GM19372 (cell line): ENCODE data around the gene NTN3.

Source experiments
- ATAC-seq: cut with Tn5 transposase; IDR thresholded peaks from one replicate; pipeline ENCODE4 v1.9.1; 2021; ENCODE audit warnings: mild to moderate bottlenecking, low read depth, moderate library complexity; ENCODE audit not compliant: unreplicated experiment

NTN3 gene

DNA sequence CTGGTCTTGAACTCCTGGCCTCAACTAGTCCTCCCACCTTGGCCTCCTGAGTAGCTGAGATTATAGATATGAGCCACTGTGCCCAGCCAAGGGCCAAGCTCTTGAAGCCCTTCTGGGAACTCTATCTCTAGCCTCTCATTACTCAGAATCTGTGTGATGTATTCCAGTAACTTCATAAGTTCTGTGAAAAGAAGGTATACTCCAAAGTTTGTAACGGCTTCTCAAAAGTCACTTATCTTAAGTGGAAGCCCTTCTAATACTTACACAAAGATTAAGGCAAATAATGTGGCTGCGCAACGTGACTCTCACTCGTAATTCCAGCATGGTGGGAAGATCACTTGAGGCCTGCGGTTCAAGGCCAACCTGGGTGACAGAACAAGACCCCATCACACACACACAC is 23.5 kb downstream of the NTN3 start:
- no peak for ATAC-seq

DNA sequence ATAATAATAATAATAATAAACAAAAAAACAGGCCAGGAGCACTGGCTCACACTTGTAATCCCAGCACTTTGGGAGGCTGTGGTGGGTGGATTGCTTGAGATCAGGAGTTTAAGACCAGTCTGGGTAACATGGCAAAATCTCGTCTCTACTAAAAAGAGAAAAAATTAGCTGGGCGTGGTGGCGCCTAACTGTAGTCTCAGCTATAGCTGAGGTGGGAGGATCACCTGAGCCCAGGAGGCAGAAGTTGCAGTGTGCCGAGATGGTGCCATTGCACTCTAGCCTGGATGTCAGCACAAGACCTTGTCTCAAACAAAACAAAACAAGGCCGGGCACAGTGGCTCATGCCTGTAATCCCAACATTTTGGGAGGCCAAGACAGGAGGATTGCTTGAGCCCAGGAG is 23.9 kb downstream of the NTN3 start:
- ATAC-seq = no peak

DNA sequence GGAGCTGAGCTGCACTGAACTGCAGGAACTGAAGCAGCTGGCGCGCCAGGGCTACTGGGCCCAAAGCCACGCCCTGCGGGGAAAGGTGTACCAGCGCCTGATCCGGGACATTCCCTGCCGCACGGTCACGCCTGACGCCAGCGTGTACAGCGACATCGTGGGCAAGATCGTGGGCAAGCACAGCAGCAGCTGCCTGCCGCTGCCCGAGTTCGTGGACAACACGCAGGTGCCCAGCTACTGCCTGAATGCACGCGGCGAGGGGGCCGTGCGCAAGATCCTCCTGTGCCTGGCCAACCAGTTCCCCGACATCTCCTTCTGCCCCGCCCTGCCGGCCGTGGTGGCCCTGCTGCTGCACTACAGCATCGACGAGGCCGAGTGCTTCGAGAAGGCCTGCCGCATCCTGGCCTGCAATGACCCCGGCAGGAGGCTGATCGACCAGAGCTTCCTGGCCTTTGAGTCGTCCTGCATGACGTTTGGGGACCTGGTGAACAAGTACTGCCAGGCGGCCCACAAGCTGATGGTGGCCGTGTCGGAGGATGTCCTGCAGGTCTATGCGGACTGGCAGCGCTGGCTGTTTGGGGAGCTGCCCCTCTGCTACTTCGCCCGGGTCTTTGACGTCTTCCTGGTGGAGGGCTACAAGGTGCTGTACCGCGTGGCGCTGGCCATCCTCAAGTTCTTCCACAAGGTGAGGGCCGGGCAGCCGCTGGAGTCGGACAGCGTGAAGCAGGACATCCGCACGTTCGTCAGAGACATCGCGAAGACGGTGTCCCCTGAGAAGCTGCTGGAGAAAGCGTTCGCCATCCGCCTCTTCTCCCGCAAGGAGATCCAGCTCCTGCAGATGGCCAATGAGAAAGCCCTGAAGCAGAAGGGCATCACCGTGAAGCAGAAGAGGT is 25.4 kb downstream of the NTN3 start:
- no peak for ATAC-seq

DNA sequence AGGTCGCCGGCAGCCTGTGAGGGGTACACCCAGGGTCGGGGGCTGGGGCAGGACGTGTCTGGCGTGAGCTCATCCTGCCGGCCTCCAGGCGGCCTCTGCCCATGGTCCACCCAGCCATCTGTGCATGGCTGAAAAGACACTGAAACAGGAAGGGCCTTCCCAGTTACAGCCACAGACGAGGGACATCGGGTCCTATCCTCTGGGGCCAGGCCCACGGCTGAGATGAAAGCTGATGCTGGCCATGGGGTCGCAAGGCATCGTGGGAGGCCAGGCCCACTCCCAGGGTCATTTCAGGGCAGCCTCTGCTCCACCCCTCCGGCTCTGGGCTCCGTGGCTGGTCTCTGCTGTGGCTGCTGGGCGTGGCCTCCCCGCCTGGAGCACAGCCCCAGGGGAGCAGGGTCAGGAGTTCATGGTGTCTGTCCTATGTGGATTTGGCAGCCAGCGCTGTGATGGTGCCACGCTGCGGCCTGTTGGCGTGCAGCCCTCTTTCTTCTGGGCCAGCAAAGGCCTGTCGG is 26.1 kb downstream of the NTN3 start:
- ATAC-seq = no peak

DNA sequence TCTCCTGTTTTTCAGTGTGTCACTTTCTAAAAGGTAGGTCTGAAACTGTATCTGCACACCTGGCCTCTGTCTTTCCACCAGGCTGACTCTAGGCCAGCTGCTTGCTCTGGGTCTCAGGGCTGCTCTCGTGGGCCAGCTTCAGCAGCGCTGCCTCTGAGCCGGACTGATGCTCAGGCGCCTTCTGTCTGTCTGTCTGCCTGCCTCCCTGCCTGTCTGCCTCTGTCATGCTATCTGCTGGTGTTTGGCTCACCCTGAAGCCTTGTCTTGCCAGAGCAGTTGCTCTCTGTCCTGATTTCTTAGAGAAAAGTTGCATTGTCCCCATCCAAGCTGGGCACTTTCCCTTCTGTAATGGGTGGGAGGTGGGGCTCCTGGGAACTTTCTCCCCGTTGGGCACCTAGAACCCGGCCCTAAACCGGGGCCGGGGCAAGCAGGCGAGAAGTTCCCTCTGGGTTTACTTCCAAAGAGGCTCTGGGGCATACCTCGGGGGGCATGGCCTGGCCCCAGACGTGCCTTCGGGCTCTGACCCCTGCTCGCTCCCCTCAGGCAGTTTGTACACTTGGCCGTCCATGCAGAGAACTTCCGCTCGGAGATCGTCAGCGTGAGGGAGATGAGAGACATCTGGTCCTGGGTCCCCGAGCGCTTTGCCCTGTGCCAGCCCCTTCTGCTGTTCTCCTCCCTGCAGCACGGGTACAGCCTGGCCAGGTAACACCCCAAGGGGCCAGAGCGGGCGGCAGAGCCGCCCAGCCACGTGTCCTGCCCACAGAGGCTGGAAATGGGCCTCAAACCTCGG is 26.8 kb downstream of the NTN3 start:
- no peak for ATAC-seq

DNA sequence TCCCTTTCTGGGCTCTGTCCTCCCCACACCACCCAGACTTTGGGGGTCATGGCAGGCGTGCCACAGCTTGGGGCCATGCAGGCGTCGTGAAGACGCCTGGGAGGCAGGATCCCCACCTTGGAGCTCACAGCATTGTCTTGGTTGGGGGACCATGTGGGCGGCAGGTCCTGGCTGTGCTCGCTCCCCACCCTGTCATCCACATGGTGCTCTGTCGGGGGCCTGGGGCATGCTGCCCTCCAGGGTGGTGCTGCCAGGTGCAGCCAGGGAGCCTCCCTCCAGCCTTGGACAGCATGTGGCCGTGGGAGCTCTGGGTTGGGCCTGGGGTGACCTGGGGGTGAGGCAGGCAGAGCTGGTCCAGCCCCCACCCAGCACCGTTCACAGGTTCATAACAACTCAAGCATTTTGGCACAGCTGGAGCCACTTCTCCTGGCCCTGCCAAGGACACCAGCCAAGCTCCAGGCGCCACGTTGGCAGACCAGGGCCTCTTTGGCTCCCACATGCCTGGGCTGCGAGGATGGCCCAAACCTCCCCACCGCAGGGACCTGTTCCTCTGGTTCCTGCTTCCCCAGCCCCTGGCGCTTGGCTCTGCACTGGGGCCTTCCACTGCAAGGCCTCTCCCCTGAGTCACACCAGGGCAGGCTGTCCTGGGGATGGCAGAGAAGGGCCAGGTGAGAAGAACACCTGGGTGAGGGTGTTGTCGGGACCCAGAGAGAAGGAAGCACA is 27.6 kb downstream of the NTN3 start:
- no peak for ATAC-seq

DNA sequence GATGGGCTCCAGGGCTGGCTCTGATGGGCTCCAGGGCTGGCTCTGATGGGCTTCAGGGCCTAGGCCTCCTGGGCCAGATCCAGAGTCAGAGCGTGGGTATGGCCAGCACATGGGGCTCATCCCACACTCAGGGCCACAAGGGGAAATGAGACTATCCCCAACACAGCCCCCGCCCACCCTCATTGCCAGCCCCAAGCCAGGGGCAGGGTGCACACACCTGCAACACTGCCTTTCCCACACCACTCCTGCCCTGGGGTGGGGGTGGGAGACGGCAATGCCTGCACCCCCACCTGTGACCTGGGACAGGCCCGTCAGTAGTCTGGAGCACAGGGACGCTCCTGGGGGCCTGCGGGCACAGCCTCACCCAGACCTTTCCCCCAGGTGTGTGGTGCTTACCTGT is 28.4 kb downstream of the NTN3 start:
- ATAC-seq = no peak

DNA sequence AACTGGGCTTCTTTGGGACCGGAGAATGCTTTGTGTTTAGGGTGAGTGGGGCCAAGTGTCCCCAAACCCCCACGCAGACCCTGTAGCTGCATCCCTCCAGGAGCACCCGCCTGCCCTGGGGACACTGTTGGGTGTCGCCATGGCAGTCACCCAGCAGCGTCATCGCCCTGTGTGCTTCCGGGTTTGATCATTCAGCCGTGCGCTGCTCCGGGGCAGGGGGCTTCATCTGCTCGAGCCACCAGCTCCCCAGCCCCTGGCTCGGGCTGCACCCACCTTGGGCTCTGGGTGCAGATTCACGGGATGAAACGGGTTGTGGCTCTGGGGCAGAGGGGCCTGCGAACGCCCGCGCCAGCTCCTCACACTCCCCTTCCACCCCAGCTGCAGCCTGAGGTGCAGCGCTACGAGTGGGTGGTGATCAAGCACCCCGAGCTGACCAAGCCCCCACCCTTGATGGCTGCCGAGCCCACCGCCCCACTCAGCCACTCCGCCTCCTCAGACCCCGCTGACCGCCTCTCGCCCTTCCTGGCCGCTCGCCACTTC is 28.9 kb downstream of the NTN3 start:
- ATAC-seq = no peak

DNA sequence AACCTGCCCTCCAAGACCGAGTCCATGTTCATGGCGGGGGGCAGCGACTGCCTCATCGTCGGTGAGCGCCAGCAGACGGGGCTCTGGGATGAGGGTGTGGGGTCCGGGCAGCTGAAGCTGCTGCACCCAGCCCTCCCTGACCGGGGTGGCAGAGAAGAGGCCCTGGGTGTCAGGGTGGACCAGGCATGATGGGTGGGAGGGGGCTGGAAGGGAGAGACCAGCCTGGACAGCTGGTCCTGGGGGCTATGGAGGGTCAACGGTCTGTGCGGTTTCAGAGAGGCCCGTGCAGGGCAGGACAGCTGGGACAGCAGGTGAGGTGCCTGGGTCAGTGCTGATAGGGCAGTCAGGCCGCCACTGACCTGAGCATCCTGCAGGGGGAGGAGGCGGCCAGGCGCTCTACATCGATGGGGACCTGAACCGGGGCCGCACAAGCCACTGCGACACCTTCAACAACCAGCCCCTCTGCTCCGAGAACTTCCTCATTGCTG is 29.4 kb downstream of the NTN3 start:
- ATAC-seq = no peak

DNA sequence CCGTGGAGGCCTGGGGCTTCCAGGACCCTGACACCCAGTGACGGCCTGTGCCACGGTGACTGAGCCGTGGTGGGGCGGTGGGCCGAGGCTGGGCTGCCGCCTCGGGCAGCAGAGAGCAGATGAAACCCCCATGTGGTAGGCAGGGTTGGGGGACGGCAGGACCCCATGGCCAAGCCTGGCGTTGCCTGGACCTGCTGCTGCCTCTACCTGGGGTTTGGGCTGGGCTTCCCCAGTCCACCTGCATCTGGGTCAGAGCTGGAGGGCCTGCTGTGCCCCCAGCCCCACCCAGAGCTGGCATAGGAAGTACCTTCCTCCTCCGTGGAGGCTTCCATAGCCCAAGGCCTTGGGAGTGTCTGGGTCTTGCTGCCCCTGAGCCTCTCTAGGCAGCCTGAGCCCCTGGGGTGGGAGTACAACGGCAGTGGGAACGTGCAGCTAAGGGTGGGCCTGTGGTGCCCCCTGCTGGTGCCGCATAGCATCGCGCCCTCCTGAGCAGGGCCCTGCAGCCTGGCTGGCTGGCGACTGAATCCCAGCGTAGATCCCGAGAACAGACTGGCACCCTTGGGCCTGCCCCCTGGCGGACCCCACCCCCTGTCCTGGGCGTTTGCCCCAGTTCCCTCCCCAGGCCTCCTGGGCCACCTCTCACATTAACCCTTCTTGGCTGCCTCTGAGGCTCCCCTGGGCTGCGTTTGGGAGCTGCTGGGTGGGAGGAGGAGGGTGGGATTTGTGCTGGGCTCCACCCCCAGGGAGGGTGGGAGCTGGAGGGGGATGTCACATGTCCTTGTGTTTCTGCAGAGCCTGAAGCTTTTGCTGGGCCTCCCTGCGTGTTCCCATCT is 30.0 kb downstream of the NTN3 start:
- no peak for ATAC-seq

DNA sequence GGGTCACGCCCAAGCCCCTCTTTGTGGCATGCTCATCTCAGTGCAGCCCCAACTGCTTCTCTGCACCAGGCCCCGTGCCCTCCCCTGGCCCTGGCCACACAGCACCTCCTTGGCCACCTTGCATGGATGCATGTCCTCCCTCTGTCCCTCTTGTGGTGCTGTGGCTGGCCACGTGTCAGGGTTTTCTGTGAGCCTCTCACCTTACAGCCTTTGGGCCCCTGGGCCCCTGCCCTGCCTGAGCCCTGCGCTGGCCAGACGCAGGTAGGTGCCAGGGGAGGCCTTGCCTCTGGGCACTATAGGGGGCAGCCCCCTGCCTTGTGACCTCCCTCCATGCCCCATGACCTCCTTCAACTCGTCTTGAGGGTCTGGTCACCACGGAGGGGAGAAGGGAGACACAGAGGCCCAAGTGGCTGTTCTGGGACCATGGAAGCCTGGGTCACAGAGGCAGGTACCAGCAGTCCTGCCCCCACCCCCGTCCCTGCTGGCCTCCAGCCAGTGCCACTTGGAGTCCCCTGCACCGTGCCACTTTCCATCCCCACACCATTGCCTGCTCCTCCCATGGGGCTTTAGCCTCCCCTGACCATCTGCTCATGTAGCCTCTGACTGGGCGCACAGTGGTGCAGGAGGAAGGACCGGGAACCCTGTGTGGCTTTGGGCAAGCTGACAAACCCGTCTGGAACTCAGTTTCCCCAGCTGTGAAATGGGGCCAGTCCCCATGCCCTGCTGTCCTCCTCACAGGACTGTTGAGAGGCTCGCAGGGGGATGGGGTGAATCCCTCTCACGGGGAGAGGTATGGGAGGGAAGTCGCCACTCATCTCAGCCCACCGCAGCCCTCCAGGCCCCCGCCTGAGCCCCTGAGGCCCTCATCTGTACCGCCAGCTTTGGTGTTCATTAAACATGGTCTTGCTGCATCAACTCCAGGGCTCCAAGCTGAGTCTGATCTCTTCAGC is 31.1 kb downstream of the NTN3 start:
- ATAC-seq = no peak

DNA sequence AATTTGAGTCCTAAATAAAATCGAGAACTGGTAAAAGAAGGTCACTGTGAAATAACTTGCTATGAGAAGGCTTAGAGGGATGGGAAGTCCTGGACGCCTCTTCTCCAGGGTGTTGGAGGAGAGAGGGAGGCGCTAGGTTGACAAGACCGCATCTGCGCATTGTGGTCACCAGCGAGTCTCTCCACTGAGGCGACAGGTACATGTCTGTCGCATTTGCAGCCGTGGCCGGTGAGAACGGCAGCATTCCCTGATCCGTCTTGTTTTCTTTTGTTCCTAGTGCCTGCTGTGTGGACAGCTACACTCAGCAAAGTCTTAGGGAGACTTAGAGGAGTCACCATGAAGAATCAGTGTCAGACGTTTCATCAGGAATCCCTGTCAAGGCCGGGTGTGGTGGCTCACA is 34.6 kb downstream of the NTN3 start:
- ATAC-seq = no peak

DNA sequence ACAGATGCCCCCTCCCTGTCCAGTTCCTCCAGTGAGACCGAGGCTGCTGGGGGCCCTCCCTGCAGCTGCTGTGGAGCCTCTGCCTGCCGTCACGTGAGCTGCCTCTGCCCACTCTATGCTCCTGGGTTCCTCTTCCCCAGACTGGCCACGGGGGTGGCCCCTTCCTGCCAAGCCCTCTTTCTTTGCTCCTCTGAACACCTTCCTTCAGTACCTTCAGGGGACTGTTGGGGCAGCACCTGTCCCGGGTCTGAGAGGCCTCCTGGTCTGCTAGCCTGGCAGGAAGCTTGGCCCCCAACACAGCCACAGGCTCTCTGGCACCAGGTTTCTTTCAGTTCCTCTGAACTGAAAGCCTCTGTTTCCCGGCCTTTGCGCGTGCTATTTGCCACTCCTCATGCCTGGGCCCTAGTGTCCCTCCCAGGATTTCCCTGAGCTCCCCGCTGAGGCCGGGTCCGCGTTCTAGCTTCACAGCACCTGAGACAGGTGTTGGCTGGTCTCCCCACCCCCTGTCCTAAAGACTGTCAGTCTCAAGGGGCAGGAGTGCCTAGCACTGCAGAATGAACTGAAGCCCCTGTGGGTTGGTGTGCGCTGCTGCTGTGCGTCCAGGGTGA is 36.1 kb downstream of the NTN3 start:
- no peak for ATAC-seq

DNA sequence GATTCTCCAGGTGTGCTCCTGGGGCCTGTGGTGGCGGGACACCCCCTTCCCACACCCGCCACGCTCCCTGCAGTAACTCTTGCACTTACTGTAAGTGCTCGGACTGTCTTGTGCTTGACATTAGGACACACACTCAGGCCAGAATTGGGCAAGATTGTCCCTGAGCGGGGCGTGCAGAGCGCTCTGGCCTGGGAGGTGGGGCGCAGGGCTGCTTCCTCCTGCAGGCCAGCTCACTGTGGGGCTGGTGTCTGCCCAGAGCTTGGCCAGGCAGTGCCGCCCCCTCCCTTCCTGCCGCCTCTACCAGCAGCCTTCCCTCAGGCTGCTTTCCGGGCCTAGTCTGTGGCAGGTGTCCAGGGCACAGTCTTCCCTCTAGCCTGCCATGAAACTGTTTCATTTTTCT is 36.6 kb downstream of the NTN3 start:
- no peak for ATAC-seq

DNA sequence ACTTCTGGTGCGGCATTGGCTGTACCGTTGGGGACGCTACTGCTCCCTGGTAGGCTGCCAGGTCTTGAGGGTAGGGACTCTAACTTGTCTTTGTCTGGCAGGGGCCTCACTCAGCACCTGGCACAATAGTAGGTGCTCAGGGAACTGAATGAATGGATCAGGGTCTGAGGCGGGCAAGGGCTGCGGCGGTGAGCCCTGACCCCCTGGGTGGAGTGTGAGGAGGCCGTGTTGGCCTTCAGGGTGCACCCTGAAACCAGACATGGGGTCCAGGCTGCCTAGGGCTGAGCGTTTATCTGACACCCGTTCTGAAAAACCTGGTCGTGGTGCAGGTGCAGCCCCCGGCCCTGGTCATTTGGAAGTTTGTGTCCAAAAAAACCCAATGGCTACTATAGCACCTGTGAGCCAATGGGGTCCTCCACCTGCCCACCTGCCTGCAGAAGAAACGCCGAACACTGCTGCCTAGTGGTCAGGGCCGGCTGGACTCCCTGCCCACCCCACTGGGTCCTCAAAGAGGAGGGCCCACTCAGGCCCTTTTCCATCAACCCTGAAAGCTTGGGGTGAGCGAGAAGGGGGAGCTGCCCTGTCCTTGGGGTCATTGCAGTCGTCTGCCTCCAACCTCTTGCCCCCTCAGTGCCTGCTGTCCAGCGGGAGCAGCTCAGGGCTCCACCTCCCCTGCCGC is 37.8 kb downstream of the NTN3 start:
- ATAC-seq = no peak

DNA sequence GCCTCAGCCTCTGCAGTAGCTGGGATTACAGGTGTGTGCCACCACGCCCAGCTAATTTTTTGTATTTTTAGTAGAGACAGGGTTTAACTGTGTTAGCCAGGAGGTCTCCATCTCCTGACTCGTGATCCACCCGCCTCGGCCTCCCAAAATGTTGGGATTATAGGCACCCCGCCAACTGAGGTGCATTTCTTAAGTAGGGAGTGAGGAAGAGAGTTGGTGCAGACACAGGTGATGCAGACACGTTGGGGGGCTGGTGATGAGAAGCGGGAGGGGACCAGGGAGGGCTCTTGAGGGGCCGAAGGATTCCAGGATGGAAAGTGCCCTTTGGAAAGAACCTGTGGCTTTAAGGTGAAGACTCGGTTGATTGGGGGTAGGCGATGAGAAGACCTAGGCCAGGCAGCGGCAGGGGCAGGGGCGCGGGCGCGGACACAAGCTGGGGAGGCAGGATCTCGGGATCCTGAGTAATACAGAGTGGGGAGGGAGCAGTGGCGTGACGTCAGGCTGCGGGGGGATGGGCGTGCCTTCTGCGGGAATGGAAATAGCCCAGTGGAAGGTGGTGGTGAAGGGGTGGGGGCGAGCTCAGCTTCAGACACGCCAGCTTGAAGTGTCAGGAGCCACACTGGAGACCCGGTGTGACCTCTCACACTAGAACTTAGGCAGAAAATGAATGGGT is 40.2 kb downstream of the NTN3 start:
- no peak for ATAC-seq
